Colonic mucosa (tissue), 4 donors: ENCODE results near the gene ZNF320. TPM values are rescaled to one million over a fixed set of nuclear protein-coding genes. Genes with fewer than 3 reads are reported as not detected.
"Not testable (repeated sequence)": the region's sequence is repeated elsewhere in the genome, so short reads cannot be mapped to it uniquely, and the experiment has no call there.

Source experiments
- DNase-seq: peaks from one replicate; pipeline ENCODE4 v3.0.0-alpha.2; 2020
- H3K27ac ChIP-seq: fragments of 200-600 bp; one replicate; pipeline ENCODE4 v1.8.0; 2021
- H3K27me3 ChIP-seq: fragments of 200-600 bp; one replicate; pipeline ENCODE4 v1.8.0; 2021
- H3K36me3 ChIP-seq: fragments of 200-600 bp; one replicate; pipeline ENCODE4 v1.8.0; 2021
- H3K4me1 ChIP-seq: fragments of 200-600 bp; one replicate; pipeline ENCODE4 v1.8.0; 2021; ENCODE audit warnings: mild to moderate bottlenecking
- H3K4me3 ChIP-seq: fragments of 200-600 bp; one replicate; pipeline ENCODE4 v1.8.0; 2021
- H3K9ac ChIP-seq, 2 donors: one replicate each; pipeline ENCODE4 v1.7.0; 2013; ENCODE audit warnings: control low read depth in 2 of 2, low read depth in 2 of 2, low read length in 2 of 2
- H3K9me3 ChIP-seq: fragments of 200-600 bp; one replicate; pipeline ENCODE4 v1.8.0; 2021
- intact Hi-C: fragments of 100-400 bp; cut with DNase I; formaldehyde crosslinking; loops from one replicate; pipeline ENCODE4 v1.14.1; 2022
- total RNA-seq, 2 donors: library from RNA; stranded (reverse); fragmentation: NEBNext Ultra II Directional in 1 of 2; extraction: Animal tissue kit (Norgen Biotek cat#: 25700) in 1 of 2; gene quantifications; one replicate each; pipeline ENCODE4 v1.2.1, GENCODE V29; 2021
- TF ChIP-seq, protein P1 (sequence below): fragments of 200-600 bp; IDR thresholded peaks from one replicate; pipeline ENCODE4 v1.8.0; 2022; ENCODE audit warnings: antibody characterized with exemption, mild to moderate bottlenecking
- donor health status: healthy.
- donor health status: DM: no; HTN: no; CAD: no.
- donor health status: DM: no; HTN: no; CAD: no.

Gene ZNF320
- total RNA-seq, 2 donors from 2014 or later, result 4.6 to 21.3 TPM

DNA sequence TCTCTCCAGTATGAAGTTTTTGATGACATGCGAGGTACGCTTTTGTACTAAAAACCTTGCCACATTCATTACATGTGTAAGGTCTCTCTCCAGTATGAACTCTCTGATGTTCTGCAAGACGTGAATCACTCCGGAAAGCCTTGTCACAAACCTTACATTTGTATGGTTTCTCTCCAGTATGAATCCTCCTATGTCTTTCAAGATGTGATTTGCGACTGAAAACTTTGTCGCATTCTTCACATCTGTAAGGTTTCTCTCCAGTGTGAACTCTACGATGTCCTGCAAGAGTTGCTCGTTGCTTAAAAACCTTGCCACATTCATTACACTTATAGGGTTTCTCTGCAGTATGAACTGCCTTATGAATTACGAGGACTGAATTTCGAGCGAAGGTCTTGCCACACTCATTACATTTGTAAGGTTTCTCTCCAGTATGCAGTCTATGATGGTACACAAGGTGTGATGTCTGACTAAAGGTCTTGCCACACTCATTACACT is 16.5 kb downstream of the ZNF320 start:
- no peak for DNase-seq
- TF ChIP-seq, protein P1, sequence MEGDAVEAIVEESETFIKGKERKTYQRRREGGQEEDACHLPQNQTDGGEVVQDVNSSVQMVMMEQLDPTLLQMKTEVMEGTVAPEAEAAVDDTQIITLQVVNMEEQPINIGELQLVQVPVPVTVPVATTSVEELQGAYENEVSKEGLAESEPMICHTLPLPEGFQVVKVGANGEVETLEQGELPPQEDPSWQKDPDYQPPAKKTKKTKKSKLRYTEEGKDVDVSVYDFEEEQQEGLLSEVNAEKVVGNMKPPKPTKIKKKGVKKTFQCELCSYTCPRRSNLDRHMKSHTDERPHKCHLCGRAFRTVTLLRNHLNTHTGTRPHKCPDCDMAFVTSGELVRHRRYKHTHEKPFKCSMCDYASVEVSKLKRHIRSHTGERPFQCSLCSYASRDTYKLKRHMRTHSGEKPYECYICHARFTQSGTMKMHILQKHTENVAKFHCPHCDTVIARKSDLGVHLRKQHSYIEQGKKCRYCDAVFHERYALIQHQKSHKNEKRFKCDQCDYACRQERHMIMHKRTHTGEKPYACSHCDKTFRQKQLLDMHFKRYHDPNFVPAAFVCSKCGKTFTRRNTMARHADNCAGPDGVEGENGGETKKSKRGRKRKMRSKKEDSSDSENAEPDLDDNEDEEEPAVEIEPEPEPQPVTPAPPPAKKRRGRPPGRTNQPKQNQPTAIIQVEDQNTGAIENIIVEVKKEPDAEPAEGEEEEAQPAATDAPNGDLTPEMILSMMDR, result no peak
- Histone ChIP-seq H3K36me3 (peaks cover 11% of the 10 kb centered on the region), H3K4me3 (no peak overlapping the region), H3K4me1 (no peaks in the 10 kb centered on the region), H3K9ac (no peak overlapping the region), H3K9me3 (peaks cover 4% of the 10 kb centered on the region), H3K27ac (no peak overlapping the region), H3K27me3 (no peaks in the 10 kb centered on the region)
- intact Hi-C loops, result no loop called here

DNA sequence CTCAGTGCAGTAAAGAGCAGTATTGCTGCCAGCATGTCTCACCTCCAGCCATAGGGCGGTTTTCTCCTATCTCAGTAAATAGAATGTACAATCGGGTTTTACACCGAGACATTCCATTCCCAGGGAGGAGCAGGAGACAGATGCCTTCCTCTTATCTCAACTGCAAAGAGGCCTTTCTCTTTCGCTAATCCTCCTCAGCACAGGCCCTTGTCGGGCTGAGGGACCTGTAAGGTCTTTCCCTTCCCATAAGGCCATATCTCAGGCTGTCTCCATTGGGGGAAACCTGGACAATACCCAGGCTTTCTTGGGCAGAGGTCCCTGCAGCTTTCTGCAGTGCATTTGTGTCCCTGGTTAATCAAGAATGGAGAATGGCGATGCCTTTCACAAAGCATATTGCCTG is 24.4 kb downstream of the ZNF320 start:
- H3K36me3 ChIP-seq, DNase-seq, intact Hi-C loops, H3K9me3 ChIP-seq, H3K4me3 ChIP-seq, H3K27ac ChIP-seq, H3K27me3 ChIP-seq, H3K4me1 ChIP-seq, H3K9ac ChIP-seq: not testable (repeated sequence)

DNA sequence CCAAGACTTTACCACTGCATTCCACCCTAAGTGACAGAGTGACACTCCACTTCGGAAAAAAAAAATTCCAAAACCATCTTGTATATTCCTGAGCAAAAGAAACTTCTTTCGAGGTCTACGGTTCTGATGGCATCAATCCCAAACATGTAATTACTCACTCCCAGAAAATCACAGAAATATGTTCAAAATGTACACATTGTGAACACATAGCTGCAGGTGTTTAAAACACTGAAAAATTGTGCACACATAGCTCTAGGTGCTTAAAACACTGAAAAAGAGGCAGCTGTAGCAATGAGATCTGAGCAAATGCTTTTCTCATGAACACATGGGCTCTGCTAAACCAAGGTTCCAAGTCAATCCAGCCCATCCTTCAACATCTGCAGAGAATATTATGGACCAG is 26.0 kb downstream of the ZNF320 start:
- H3K9ac ChIP-seq, result no peak overlapping the region
- no peaks in the 10 kb centered on the region for H3K4me1 ChIP-seq
- H3K27ac ChIP-seq, result no peak overlapping the region
- no peak for DNase-seq
- H3K36me3 ChIP-seq, result no peaks in the 10 kb centered on the region
- TF ChIP-seq, protein P1, result no peak
- intact Hi-C loops, result no loop called here
- H3K27me3 ChIP-seq, result no peaks in the 10 kb centered on the region
- no peaks in the 10 kb centered on the region for H3K9me3 ChIP-seq
- H3K4me3 ChIP-seq, result no peak overlapping the region

DNA sequence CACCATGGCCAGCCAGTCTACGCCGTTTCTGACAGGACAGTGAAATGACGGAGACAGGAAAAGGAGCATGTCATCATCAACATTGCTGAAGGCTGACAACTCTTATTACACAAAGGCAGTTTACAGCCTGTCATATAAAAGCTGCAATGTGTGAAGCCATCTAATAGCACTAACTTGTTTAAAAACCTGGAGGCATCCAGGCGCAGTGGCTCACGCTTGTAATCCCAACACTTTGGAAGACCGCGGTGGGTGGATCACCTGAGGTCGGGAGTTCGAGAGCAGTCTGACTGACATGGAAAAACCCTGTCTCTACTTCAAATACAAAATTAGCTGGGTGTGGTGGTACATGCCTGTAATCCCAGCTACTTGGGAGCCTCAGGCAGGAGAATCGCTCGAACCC is 29.4 kb downstream of the ZNF320 start:
- intact Hi-C loops, H3K27me3 ChIP-seq, DNase-seq, H3K4me1 ChIP-seq, H3K36me3 ChIP-seq, H3K27ac ChIP-seq, H3K9ac ChIP-seq, H3K4me3 ChIP-seq, H3K9me3 ChIP-seq: not testable (repeated sequence)

DNA sequence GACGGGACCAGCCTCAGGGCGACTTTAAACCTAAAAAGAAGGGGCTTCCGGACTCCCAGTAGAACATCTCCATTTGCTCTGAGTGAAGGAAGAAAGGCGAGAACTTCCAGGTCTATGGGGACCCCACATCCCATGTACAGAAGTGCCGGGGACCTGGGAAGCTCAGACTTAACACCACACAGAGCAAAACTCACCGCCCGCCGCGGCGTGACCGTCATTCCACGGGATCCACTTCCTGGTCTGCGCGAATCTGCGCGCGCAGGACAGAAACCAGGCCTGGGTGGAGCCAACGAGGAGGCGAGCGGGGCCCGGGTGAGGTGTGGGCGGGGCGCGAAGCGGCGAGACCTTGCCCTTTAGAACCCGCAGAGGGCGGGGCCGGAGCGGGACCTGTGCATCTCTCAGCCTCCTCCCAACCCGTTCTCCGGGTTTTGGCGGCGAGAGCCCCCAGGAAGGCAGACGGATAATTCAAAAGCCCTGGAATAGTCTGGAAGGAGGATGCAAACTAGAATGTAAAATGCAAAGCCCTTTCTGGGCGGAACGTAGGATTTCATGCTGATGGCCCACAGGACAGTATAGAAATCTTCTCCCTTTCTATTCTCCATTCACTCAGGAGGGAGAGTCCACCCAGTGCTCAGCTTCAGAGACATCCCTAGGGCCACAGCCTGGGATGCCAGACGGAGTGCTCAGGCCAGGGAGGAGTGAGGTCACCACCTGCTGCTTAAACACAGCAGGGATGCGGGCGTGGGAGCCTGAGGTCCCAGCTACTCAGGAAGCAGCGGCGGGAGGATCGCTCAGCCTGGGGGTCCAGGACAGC is 39.9 kb downstream of the ZNF320 start, which contains the start of gene ZNF468:
ZNF468 (minus strand) TSS at position 242 of the 814 bp plus-strand sequence. CDS start 3,347 bp downstream, outside the sequence.
- H3K36me3 ChIP-seq, H3K4me1 ChIP-seq, H3K27me3 ChIP-seq, H3K9me3 ChIP-seq, intact Hi-C loops: not testable (repeated sequence)
- peak within 1 kb of the TSS; percentile 76 for H3K4me3 ChIP-seq
- DNase-seq, result peak; percentile 83
- peak within 1 kb of the TSS; percentile 40 for H3K27ac ChIP-seq
- H3K9ac ChIP-seq, result peak within 1 kb of the TSS; percentile 58 to 69

DNA sequence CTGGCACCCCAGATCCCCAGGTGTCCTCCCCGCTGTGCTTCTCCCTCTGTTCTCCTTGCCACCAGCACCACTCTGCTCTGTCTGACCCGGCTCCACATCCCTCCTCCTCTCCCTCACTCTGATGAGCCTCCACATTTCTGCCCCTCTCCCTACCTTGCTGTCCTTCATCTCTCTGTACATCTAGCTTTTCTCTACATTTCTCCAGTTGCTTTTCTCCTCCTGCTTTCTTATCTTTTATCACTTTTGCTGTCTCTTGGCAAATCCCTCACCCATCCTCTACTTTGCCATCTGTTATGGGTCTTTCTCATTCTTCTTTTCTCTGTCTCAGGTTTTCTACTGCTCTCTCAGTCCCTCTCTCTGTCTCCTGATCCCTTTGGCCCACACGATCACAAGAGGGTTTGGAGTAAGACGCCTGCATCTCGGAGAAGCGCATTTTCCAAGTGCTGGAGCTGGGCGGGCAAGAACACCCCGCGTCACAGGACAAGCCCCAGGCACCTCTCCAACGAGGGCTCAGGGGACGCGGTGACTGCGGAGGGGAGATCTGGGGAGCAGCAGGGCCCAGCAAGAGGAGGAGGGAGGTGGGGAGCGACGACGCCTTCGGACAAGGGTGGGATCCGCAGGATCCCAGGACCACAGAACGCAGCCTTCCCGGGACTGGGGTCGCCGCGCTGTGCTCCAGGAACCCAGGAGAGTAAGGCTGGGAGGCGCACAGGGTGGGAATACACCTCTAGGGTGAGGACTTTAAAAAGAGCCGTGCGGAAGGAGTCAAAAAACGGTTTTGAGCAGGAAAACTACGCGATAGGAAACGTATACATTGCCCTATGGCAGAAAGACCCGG is 40.7 kb downstream of the ZNF320 start:
- H3K36me3 ChIP-seq, H3K4me1 ChIP-seq, DNase-seq, H3K9me3 ChIP-seq, intact Hi-C loops, H3K27me3 ChIP-seq: not testable (repeated sequence)
- Histone ChIP-seq H3K9ac (peak overlapping the region; percentile 58 to 69), H3K4me3 (peak overlapping the region; percentile 76), H3K27ac (peak overlapping the region; percentile 40)

Other genes starting within 250 kb of the ZNF320 start
- 10 to 100 TPM in 1 of 2 donors, 1 to 10 TPM in 1; 9.8 to 17.7 TPM for gene ZNF611, start 162.6 kb downstream of the ZNF320 start, total RNA-seq
- gene ZNF600, start 110.8 kb downstream of the ZNF320 start, total RNA-seq, result 10 to 100 TPM; 10.4 to 13.2 TPM
- 10 to 100 TPM; 24.5 to 25.0 TPM for gene ZNF28, start 76.0 kb downstream of the ZNF320 start, total RNA-seq
- 10 to 100 TPM; 17.1 to 25.8 TPM for gene ZNF468, start 40.0 kb downstream of the ZNF320 start, total RNA-seq
- gene ZNF888, start 25.8 kb upstream of the ZNF320 start, total RNA-seq, result 10 to 100 TPM in 1 of 2 donors, 1 to 10 TPM in 1; 9.5 to 17.0 TPM
- gene ZNF816, start 65.2 kb upstream of the ZNF320 start, total RNA-seq, result 10 to 100 TPM; 10.8 to 21.4 TPM
- gene ERVV-1, start 116.3 kb upstream of the ZNF320 start, total RNA-seq, result not detected
- not detected for gene ERVV-2, start 147.1 kb upstream of the ZNF320 start, total RNA-seq
- 10 to 100 TPM; 15.5 to 20.9 TPM for gene ZNF160, start 205.8 kb upstream of the ZNF320 start, total RNA-seq
- 1 to 10 TPM; 2.0 to 4.9 TPM for gene ZNF415, start 235.3 kb upstream of the ZNF320 start, total RNA-seq